ENCODE data around the gene BMP4. TPM values are rescaled to one million over a fixed set of nuclear protein-coding genes. Genes with fewer than 3 reads are reported as not detected.

BMP4 gene
- total RNA-seq, 1 experiment from 2014 or later: 0.87 TPM

GRCh38 chr14:53949201-53949600 lies 7.4 kb downstream of the BMP4 start:
- Histone ChIP-seq H3K36me3 (ENCODE audit: control insufficient read depth, insufficient read depth, low read length) (no peaks in the 10 kb centered on the region; the same call in 1 of the 2 replicates), H3K4me1 (ENCODE audit: control insufficient read depth, insufficient read depth, low read length) (no peaks in the 10 kb centered on the region), H3K9me3 (ENCODE audit: control insufficient read depth, insufficient read depth, low read depth, low read length) (no peaks in the 10 kb centered on the region), H3K27ac (ENCODE audit: low read length) (no peak overlapping the region), H3K4me3 (ENCODE audit: low read depth in 2 of 2, low read length in 2 of 2) (no peak overlapping the region), H3K27me3 (ENCODE audit: control insufficient read depth, insufficient read depth, low read length) (peaks cover 8% of the 10 kb centered on the region)
- in situ Hi-C loops (cut with HindIII; ENCODE audit: low pct_unique_long_range_greater_than_20kb, low sequenced_read_pairs) (no loop called here), intact Hi-C loops (cut with micrococcal nuclease; ENCODE audit: unreplicated experiment) (no loop called here)
- POLR2A ChIA-PET: no interaction called here
- CTCF ChIA-PET: no interaction called here
- no peak for ATAC-seq
- TF ChIP-seq, protein P1, sequence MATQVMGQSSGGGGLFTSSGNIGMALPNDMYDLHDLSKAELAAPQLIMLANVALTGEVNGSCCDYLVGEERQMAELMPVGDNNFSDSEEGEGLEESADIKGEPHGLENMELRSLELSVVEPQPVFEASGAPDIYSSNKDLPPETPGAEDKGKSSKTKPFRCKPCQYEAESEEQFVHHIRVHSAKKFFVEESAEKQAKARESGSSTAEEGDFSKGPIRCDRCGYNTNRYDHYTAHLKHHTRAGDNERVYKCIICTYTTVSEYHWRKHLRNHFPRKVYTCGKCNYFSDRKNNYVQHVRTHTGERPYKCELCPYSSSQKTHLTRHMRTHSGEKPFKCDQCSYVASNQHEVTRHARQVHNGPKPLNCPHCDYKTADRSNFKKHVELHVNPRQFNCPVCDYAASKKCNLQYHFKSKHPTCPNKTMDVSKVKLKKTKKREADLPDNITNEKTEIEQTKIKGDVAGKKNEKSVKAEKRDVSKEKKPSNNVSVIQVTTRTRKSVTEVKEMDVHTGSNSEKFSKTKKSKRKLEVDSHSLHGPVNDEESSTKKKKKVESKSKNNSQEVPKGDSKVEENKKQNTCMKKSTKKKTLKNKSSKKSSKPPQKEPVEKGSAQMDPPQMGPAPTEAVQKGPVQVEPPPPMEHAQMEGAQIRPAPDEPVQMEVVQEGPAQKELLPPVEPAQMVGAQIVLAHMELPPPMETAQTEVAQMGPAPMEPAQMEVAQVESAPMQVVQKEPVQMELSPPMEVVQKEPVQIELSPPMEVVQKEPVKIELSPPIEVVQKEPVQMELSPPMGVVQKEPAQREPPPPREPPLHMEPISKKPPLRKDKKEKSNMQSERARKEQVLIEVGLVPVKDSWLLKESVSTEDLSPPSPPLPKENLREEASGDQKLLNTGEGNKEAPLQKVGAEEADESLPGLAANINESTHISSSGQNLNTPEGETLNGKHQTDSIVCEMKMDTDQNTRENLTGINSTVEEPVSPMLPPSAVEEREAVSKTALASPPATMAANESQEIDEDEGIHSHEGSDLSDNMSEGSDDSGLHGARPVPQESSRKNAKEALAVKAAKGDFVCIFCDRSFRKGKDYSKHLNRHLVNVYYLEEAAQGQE (IDR thresholded peaks at IDR 0.05; ENCODE audit: insufficient read depth in 1 of 2, low read depth in 2 of 2, low read length in 1 of 2): no peak
- TF ChIP-seq SIN3A (IDR thresholded peaks at IDR 0.05; ENCODE audit: borderline replicate concordance, insufficient read depth, low read depth, low read length) (no peak), TCF7L2 (IDR thresholded peaks at IDR 0.05; ENCODE audit: low read depth, low read length) (no peak), POLR2AphosphoS5 (IDR thresholded peaks at IDR 0.05; ENCODE audit: low read depth, low read length) (no peak)
- TF ChIP-seq, protein P2, sequence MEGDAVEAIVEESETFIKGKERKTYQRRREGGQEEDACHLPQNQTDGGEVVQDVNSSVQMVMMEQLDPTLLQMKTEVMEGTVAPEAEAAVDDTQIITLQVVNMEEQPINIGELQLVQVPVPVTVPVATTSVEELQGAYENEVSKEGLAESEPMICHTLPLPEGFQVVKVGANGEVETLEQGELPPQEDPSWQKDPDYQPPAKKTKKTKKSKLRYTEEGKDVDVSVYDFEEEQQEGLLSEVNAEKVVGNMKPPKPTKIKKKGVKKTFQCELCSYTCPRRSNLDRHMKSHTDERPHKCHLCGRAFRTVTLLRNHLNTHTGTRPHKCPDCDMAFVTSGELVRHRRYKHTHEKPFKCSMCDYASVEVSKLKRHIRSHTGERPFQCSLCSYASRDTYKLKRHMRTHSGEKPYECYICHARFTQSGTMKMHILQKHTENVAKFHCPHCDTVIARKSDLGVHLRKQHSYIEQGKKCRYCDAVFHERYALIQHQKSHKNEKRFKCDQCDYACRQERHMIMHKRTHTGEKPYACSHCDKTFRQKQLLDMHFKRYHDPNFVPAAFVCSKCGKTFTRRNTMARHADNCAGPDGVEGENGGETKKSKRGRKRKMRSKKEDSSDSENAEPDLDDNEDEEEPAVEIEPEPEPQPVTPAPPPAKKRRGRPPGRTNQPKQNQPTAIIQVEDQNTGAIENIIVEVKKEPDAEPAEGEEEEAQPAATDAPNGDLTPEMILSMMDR (IDR thresholded peaks at IDR 0.05): no peak
- BruUV-seq (replicated peaks): no TSS peak
- no peak for DNase-seq (ENCODE audit: low read depth, low spot score)

- no TSS peak for BruUV-seq (replicated peaks)
- no peak overlapping the region for H3K27ac ChIP-seq (ENCODE audit: low read length)
- CTCF ChIA-PET: no interaction called here
- ATAC-seq: no peak
- peaks cover 8% of the 10 kb centered on the region for H3K27me3 ChIP-seq (ENCODE audit: control insufficient read depth, insufficient read depth, low read length)
- TF ChIP-seq, protein P1 (IDR thresholded peaks at IDR 0.05; ENCODE audit: insufficient read depth in 1 of 2, low read depth in 2 of 2, low read length in 1 of 2): no peak
- no peak for TF ChIP-seq POLR2AphosphoS5 (IDR thresholded peaks at IDR 0.05; ENCODE audit: low read depth, low read length)
- H3K4me1 ChIP-seq (ENCODE audit: control insufficient read depth, insufficient read depth, low read length): no peaks in the 10 kb centered on the region
- POLR2A ChIA-PET: no interaction called here
- no peak overlapping the region for H3K4me3 ChIP-seq (ENCODE audit: low read depth in 2 of 2, low read length in 2 of 2)
- DNase-seq (ENCODE audit: low read depth, low spot score): no peak
- H3K36me3 ChIP-seq (ENCODE audit: control insufficient read depth, insufficient read depth, low read length): no peaks in the 10 kb centered on the region
- in situ Hi-C loops (cut with HindIII; ENCODE audit: low pct_unique_long_range_greater_than_20kb, low sequenced_read_pairs): no loop called here
- no peaks in the 10 kb centered on the region for H3K9me3 ChIP-seq (ENCODE audit: control insufficient read depth, insufficient read depth, low read depth, low read length)
- intact Hi-C loops (cut with micrococcal nuclease; ENCODE audit: unreplicated experiment): no loop called here
Measured at GRCh38 chr14:53948205-53948884, 8.3 kb downstream of the BMP4 start.
